Colon (tissue), 2 donors: Measurements from ENCODE around the gene ALLC.
"Not testable (repeated sequence)": the region's sequence is repeated elsewhere in the genome, so short reads cannot be mapped to it uniquely, and the experiment has no call there.

ENCODE experiments used
- FAIRE-seq: peaks from 2 replicates; lab custom pipeline; 2012; peaks lifted over from hg19 to GRCh38; lab: Jason Lieb, UNC
- donor health status: control.
- donor health status: control.

Gene ALLC

GRCh38 chr2:3626118-3626811 is 31.7 kb upstream of the ALLC start:
- no peak for FAIRE-seq

- no peak for FAIRE-seq
Measured at GRCh38 chr2:3626812-3627499, 31.0 kb upstream of the ALLC start.

- no peak for FAIRE-seq
Measured at GRCh38 chr2:3627500-3628100, 30.4 kb upstream of the ALLC start.

GRCh38 chr2:3628241-3628679 is 29.7 kb upstream of the ALLC start:
- no peak for FAIRE-seq

GRCh38 chr2:3628800-3629199 is 29.2 kb upstream of the ALLC start:
- FAIRE-seq, result no peak

GRCh38 chr2:3630631-3631030 is 27.4 kb upstream of the ALLC start:
- FAIRE-seq, result no peak

- no peak for FAIRE-seq
Measured at GRCh38 chr2:3631161-3631850, 26.7 kb upstream of the ALLC start.

- FAIRE-seq, result no peak
Measured at GRCh38 chr2:3631851-3632659, 25.9 kb upstream of the ALLC start.

- FAIRE-seq, result no peak
Measured at GRCh38 chr2:3633089-3633981, 24.7 kb upstream of the ALLC start.

GRCh38 chr2:3633982-3634595 is 23.9 kb upstream of the ALLC start:
- FAIRE-seq, result no peak

GRCh38 chr2:3634596-3635121 is 23.3 kb upstream of the ALLC start:
- FAIRE-seq, result no peak

GRCh38 chr2:3635171-3635974 is 22.6 kb upstream of the ALLC start:
- FAIRE-seq, result no peak

- not testable (repeated sequence) for FAIRE-seq
Measured at GRCh38 chr2:3635975-3636327, 22.0 kb upstream of the ALLC start.

- FAIRE-seq, result no peak
Measured at GRCh38 chr2:3636586-3637310, 21.3 kb upstream of the ALLC start.

- FAIRE-seq, result no peak
Measured at GRCh38 chr2:3637311-3637675, 20.7 kb upstream of the ALLC start.

GRCh38 chr2:3637692-3638455 is 20.1 kb upstream of the ALLC start:
- no peak for FAIRE-seq

GRCh38 chr2:3638456-3638810 is 19.6 kb upstream of the ALLC start:
- FAIRE-seq, result no peak

GRCh38 chr2:3639015-3639630 is 18.9 kb upstream of the ALLC start:
- FAIRE-seq, result no peak
